ENCODE data around the gene GNB1L.

Gene GNB1L

DNA sequence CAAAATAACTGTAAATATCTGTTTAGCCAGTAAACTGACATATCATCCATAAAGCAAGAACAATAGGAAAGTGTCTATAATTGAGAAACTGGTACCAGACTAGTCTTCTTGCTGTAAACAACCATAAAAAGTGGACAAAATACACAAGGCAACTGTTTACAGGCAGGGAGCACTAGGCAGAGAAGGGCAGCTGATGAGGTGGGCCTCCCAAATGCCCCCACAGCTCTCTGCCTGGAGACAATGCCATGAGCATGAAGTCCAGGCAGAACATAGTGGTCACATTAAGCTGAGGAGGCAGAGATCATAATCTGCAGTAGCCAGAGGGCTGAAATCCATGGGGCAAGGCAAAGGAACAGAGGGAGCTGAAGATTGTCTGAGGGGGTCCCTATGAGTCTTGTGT lies 63.4 kb downstream of the GNB1L start:
- Histone ChIP-seq H3K36me3 (ENCODE audit: control insufficient read depth, insufficient read depth, low read length) (peaks cover 3% of the 10 kb centered on the region; the same call in 1 of the 2 replicates), H3K4me1 (ENCODE audit: control insufficient read depth, insufficient read depth, low read length) (no peaks in the 10 kb centered on the region; the same call in 1 of the 2 replicates), H3K27me3 (ENCODE audit: control insufficient read depth, insufficient read depth, low read length) (no peaks in the 10 kb centered on the region), H3K27ac (ENCODE audit: low read length) (no peak overlapping the region), H3K9me3 (ENCODE audit: control insufficient read depth, insufficient read depth, low read length) (no peaks in the 10 kb centered on the region), H3K4me3 (ENCODE audit: low read length) (no peak overlapping the region)
- DNase-seq (ENCODE audit: low read depth, low spot score): no peak

- H3K36me3 ChIP-seq (ENCODE audit: control insufficient read depth, insufficient read depth, low read length): peaks cover 3% of the 10 kb centered on the region; the same call in 1 of the 2 replicates
Measured at GRCh38 chr22:19789828-19790227, 64.8 kb downstream of the GNB1L start.

DNA sequence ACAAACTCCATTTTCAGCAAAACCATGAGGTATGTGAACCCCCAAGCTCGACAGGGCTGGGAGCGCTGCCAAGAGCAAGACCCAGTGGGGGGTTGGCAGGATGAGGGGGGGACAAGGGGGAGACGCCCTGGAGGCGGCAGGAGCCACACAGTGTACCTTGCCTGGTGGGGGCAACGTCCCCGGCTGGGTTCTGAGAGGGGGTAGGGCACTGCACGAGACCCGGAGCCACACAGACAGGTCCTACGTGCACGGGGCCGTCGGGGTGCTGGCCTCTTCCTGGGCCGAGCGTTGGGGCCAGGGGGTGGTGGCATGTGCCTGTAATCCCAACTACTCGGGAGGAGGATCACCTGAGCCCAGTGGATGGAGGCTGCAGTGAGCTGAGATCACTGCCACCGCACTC lies 65.3 kb downstream of the GNB1L start:
- Histone ChIP-seq H3K4me3 (ENCODE audit: low read length) (no peak overlapping the region), H3K27ac (ENCODE audit: low read length) (no peak overlapping the region), H3K4me1 (ENCODE audit: control insufficient read depth, insufficient read depth, low read length) (no peaks in the 10 kb centered on the region; the same call in 1 of the 2 replicates), H3K36me3 (ENCODE audit: control insufficient read depth, insufficient read depth, low read length) (peaks cover 3% of the 10 kb centered on the region; the same call in 1 of the 2 replicates), H3K27me3 (ENCODE audit: control insufficient read depth, insufficient read depth, low read length) (no peaks in the 10 kb centered on the region), H3K9me3 (ENCODE audit: control insufficient read depth, insufficient read depth, low read length) (no peaks in the 10 kb centered on the region)
- no peak for DNase-seq (ENCODE audit: low read depth, low spot score)
- WGBS (ENCODE audit: insufficient coverage, insufficient read length): no CpG with 5 or more reads among the region's 16 CpGs

More at GRCh38 chr22:19789828-19790227, 64.8 kb downstream of the GNB1L start:
- DNase-seq (ENCODE audit: low read depth, low spot score): no peak
- Histone ChIP-seq H3K4me1 (ENCODE audit: control insufficient read depth, insufficient read depth, low read length) (no peaks in the 10 kb centered on the region; the same call in 1 of the 2 replicates), H3K4me3 (ENCODE audit: low read length) (no peak overlapping the region), H3K9me3 (ENCODE audit: control insufficient read depth, insufficient read depth, low read length) (no peaks in the 10 kb centered on the region), H3K27me3 (ENCODE audit: control insufficient read depth, insufficient read depth, low read length) (no peaks in the 10 kb centered on the region), H3K27ac (ENCODE audit: low read length) (no peak overlapping the region)
- WGBS (ENCODE audit: insufficient coverage, insufficient read length): no CpG with 5 or more reads among the region's 6 CpGs

- Histone ChIP-seq H3K27me3 (ENCODE audit: control insufficient read depth, insufficient read depth, low read length) (no peaks in the 10 kb centered on the region), H3K4me1 (ENCODE audit: control insufficient read depth, insufficient read depth, low read length) (no peaks in the 10 kb centered on the region; the same call in 1 of the 2 replicates), H3K9me3 (ENCODE audit: control insufficient read depth, insufficient read depth, low read length) (no peaks in the 10 kb centered on the region), H3K36me3 (ENCODE audit: control insufficient read depth, insufficient read depth, low read length) (peaks cover 3% of the 10 kb centered on the region; the same call in 1 of the 2 replicates), H3K4me3 (ENCODE audit: low read length) (no peak overlapping the region), H3K27ac (ENCODE audit: low read length) (no peak overlapping the region)
- no peak for DNase-seq (ENCODE audit: low read depth, low spot score)
- WGBS (ENCODE audit: insufficient coverage, insufficient read length): no CpG with 5 or more reads among the region's 34 CpGs
Measured at GRCh38 chr22:19788661-19789225, 65.9 kb downstream of the GNB1L start.

DNA sequence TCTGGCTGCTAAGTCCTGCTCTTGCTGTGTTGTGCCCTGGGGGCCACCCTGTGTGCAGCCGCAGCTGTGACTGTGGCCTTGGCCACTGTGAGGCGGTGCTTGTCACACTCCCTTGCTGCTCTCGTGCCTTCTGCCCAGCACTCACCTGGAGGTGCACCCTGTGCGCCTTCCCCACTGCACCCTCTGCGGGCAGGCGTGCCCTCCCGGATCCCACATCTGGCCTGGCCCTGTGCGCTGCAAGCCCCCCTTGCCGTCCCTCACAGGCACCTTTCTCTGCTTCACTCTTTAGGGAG lies 66.9 kb downstream of the GNB1L start:
- Histone ChIP-seq H3K4me1 (ENCODE audit: control insufficient read depth, insufficient read depth, low read length) (no peaks in the 10 kb centered on the region; the same call in 1 of the 2 replicates), H3K27ac (ENCODE audit: low read length) (no peak overlapping the region), H3K4me3 (ENCODE audit: low read length) (no peak overlapping the region; the same call in 1 of the 2 replicates), H3K27me3 (ENCODE audit: control insufficient read depth, insufficient read depth, low read length) (no peaks in the 10 kb centered on the region), H3K9me3 (ENCODE audit: control insufficient read depth, insufficient read depth, low read length) (no peaks in the 10 kb centered on the region), H3K36me3 (ENCODE audit: control insufficient read depth, insufficient read depth, low read length) (peaks cover 3% of the 10 kb centered on the region; the same call in 1 of the 2 replicates)
- WGBS (ENCODE audit: insufficient coverage, insufficient read length): no CpG with 5 or more reads among the region's 9 CpGs
- no peak for DNase-seq (ENCODE audit: low read depth, low spot score)

DNA sequence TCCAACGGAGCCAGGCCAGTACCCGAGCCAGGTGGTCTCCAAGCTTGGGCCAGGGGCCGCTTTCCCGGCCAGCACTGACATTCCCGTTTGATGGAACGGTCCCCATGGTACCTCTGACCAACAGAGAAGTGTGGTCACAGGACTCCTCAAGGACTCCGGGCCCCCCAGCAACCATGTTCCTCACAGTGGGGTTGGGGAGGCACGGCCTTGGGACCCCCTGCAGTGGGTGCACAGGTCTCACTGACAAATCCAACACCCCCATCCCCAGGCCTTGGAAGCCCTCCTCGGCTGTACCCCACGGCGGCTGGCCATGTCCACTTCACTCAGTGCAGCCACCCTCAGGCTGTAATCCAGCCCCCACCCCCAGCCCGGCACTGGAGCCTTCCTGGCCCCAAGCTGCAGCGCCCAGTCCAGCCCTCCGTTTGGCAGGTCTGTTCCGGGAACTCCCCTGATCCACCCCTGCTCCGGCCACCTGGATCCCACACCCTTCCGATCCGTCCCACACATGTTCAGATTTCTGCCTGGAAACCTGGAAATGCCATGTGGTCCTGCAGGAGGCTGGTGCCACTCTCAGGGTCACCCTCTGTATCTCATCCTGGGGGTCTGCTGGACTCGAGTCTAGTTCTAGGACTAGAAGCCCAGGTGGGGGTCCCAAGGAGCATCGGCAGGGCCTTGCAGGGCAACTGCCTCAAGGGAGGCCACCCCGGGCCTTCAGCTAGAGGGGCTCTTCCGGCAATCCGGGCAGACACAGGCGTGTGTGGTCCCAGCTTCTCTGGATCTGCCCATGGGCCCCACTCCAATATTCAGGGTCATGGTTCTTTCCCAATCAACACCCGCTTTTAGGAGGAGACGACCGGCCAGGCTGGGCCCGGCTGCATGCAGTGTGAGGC lies 67.5 kb downstream of the GNB1L start:
- H3K9me3 ChIP-seq (ENCODE audit: control insufficient read depth, insufficient read depth, low read length): no peaks in the 10 kb centered on the region
- H3K27ac ChIP-seq (ENCODE audit: low read length): no peak overlapping the region
- H3K4me3 ChIP-seq (ENCODE audit: low read length): no peak overlapping the region; the same call in 1 of the 2 replicates
- no peak for DNase-seq (ENCODE audit: low read depth, low spot score)
- WGBS (ENCODE audit: insufficient coverage, insufficient read length): no CpG with 5 or more reads among the region's 28 CpGs
- no peaks in the 10 kb centered on the region for H3K27me3 ChIP-seq (ENCODE audit: control insufficient read depth, insufficient read depth, low read length)
- H3K36me3 ChIP-seq (ENCODE audit: control insufficient read depth, insufficient read depth, low read length): peaks cover 3% of the 10 kb centered on the region; the same call in 1 of the 2 replicates
- no peaks in the 10 kb centered on the region; the same call in 1 of the 2 replicates for H3K4me1 ChIP-seq (ENCODE audit: control insufficient read depth, insufficient read depth, low read length)

GRCh38 chr22:19786264-19786585 lies 68.4 kb downstream of the GNB1L start:
- Histone ChIP-seq H3K9me3 (ENCODE audit: control insufficient read depth, insufficient read depth, low read length) (no peaks in the 10 kb centered on the region), H3K36me3 (ENCODE audit: control insufficient read depth, insufficient read depth, low read length) (peaks cover 3% of the 10 kb centered on the region; the same call in 1 of the 2 replicates), H3K4me1 (ENCODE audit: control insufficient read depth, insufficient read depth, low read length) (no peaks in the 10 kb centered on the region; the same call in 1 of the 2 replicates), H3K27me3 (ENCODE audit: control insufficient read depth, insufficient read depth, low read length) (no peaks in the 10 kb centered on the region), H3K27ac (ENCODE audit: low read length) (no peak overlapping the region), H3K4me3 (ENCODE audit: low read length) (no peak overlapping the region)
- no CpG with 5 or more reads among the region's 6 CpGs for WGBS (ENCODE audit: insufficient coverage, insufficient read length)
- DNase-seq (ENCODE audit: low read depth, low spot score): no peak

DNA sequence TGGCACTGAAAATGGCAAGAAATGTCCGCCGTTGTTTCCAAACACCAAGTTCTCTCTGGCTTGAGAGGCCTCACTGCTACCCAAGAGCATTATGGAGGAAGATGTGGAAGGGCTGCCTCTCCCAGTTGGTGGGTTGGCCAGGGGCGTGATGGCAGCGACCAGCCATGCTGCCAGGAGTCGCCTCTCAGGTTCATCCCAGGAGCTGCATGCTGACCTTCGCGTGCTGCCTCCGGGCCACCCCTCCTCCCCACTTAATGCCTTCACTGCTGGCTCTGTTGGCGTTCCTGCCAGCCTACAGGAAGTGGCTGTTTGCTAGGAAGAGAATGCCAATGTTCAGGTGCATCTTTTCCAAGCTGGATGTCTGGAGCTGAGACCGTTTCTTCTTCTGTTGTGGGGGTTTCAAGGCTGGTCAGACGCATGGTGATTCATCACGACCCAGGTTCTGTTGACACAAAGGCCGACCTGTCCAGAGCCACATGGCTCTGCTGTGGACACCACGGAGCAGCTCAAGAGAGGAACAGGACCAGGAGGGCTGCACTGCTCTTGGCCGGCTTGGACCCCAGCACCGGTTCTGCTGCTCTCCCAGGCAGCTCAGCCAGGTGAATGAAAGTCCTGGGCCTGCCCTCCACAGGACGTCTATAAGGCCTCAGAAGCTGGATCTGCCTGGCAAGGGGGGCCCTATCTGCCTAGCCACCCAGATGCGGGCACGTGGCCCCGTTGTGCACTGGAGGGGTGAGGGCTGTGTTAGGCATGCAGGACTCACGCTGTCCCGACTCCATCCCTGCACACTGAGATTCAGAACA lies 69.0 kb downstream of the GNB1L start:
- Histone ChIP-seq H3K4me3 (ENCODE audit: low read length) (no peak overlapping the region), H3K36me3 (ENCODE audit: control insufficient read depth, insufficient read depth, low read length) (peaks cover 3% of the 10 kb centered on the region; the same call in 1 of the 2 replicates), H3K27me3 (ENCODE audit: control insufficient read depth, insufficient read depth, low read length) (no peaks in the 10 kb centered on the region), H3K4me1 (ENCODE audit: control insufficient read depth, insufficient read depth, low read length) (no peaks in the 10 kb centered on the region; the same call in 1 of the 2 replicates), H3K9me3 (ENCODE audit: control insufficient read depth, insufficient read depth, low read length) (no peaks in the 10 kb centered on the region), H3K27ac (ENCODE audit: low read length) (no peak overlapping the region)
- no peak for DNase-seq (ENCODE audit: low read depth, low spot score)
- WGBS (ENCODE audit: insufficient coverage, insufficient read length): no CpG with 5 or more reads among the region's 22 CpGs

GRCh38 chr22:19784384-19785175 lies 70.1 kb downstream of the GNB1L start:
- no peaks in the 10 kb centered on the region; the same call in 1 of the 2 replicates for H3K4me1 ChIP-seq (ENCODE audit: control insufficient read depth, insufficient read depth, low read length)
- no peaks in the 10 kb centered on the region for H3K9me3 ChIP-seq (ENCODE audit: control insufficient read depth, insufficient read depth, low read length)
- no peak for DNase-seq (ENCODE audit: low read depth, low spot score)
- H3K4me3 ChIP-seq (ENCODE audit: low read length): no peak overlapping the region
- no CpG with 5 or more reads among the region's 33 CpGs for WGBS (ENCODE audit: insufficient coverage, insufficient read length)
- no peaks in the 10 kb centered on the region for H3K27me3 ChIP-seq (ENCODE audit: control insufficient read depth, insufficient read depth, low read length)
- H3K36me3 ChIP-seq (ENCODE audit: control insufficient read depth, insufficient read depth, low read length): peaks cover 3% of the 10 kb centered on the region; the same call in 1 of the 2 replicates
- H3K27ac ChIP-seq (ENCODE audit: low read length): no peak overlapping the region

Measured in iPS DF 6.9 (cell line).